Measurements from ENCODE around the gene GOLGA6L10.

The GOLGA6L10 gene

GRCh38 chr15:82294061-82294690, 55.1 kb downstream of the GOLGA6L10 start:
- H3K9me3 ChIP-seq (replicated peaks in 1 of 11), result peaks cover 0 to 8% (median 4%) of the 10 kb centered on the region in 11 experiments; a peak in 10 of 22 replicates
- no peaks in the 10 kb centered on the region for H3K4me1 ChIP-seq
- no peaks in the 10 kb centered on the region for H3K36me3 ChIP-seq
- no peak for TF ChIP-seq Cebpa-rat (IDR thresholded peaks at IDR 0.05)
- no peak overlapping the region for H3K9ac ChIP-seq
- no peak overlapping the region for H3K4me2 ChIP-seq
- H3K27ac ChIP-seq, result no peak overlapping the region
- no peaks in the 10 kb centered on the region for H4K20me1 ChIP-seq
- H3K4me3 ChIP-seq, result no peak overlapping the region
- peaks cover 0 to 12% (median 0%) of the 10 kb centered on the region in 11 experiments; a peak in 3 of 22 replicates for H3K27me3 ChIP-seq

DNA sequence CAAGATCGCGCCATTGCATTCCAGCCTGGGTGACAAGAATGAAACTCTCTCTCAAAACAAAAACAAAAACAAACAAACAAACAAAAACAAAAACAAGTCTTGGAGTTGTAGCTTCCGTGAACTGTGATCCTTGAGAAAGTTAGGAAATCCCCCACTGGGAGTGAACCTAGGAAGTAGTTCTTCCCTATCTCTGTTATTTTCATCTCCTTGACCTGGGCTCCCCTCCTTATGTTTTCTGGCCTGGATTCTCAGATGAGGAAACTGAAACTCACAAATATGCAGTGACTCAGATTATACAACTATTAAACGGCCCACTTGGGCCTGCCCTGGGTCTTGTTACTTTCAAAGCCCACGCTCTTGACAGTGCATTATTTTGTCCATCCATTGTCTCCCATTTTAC, 57.0 kb downstream of the GOLGA6L10 start:
- H3K36me3 ChIP-seq, result no peaks in the 10 kb centered on the region

More for the DNA sequence above, 57.0 kb downstream of the GOLGA6L10 start:
- peaks cover 0 to 11% (median 8%) of the 10 kb centered on the region in 11 experiments; a peak in 10 of 22 replicates for H3K9me3 ChIP-seq (replicated peaks in 1 of 11)
- no peak overlapping the region for H3K4me3 ChIP-seq
- H3K4me2 ChIP-seq, result no peak overlapping the region
- no peak overlapping the region for H3K27ac ChIP-seq
- no peak overlapping the region for H3K9ac ChIP-seq
- no peaks in the 10 kb centered on the region for H3K27me3 ChIP-seq
- H4K20me1 ChIP-seq, result no peaks in the 10 kb centered on the region
- peaks cover 0 to 4% (median 0%) of the 10 kb centered on the region in 10 experiments; a peak in 7 of 20 replicates for H3K4me1 ChIP-seq
- no peak for TF ChIP-seq Cebpa-rat (IDR thresholded peaks at IDR 0.05)
